GM23338 (cell line): Measurements from ENCODE around the gene IRAK1BP1. TPM values are rescaled to one million over a fixed set of nuclear protein-coding genes. Genes with fewer than 3 reads are reported as not detected.

ENCODE experiments used
- ATAC-seq: fragments of 200-7000 bp; cut with Tn5 transposase; 3 replicates; pipeline ENCODE4 v1.9.1; 2020
- DNase-seq: peaks from one replicate; pipeline ENCODE4 v3.0.0-alpha.2; 2015; ENCODE audit warnings: low spot score
- H2AFZ ChIP-seq: fragments of 200-600 bp; sonication (generic); 2 replicates; pipeline ENCODE4 v1.8.0; 2016; ENCODE audit warnings: antibody characterized with exemption, mild to moderate bottlenecking, moderate library complexity
- H3F3A ChIP-seq: fragments of 200-600 bp; sonication (generic); replicated peaks from 2 replicates; pipeline ENCODE4 v1.8.0; 2017; ENCODE audit warnings: antibody characterized with exemption, mixed run types, low read depth
- H3K27ac ChIP-seq: fragments of 200-600 bp; sonication (generic); 2 replicates; pipeline ENCODE4 v1.6.1; 2016; ENCODE audit warnings: low read depth
- H3K27me3 ChIP-seq: fragments of 200-600 bp; sonication (generic); 2 replicates; pipeline ENCODE4 v1.8.0; 2016; ENCODE audit warnings: mild to moderate bottlenecking, mixed run types, moderate library complexity; ENCODE audit not compliant: insufficient read depth
- H3K36me3 ChIP-seq: fragments of 200-600 bp; sonication (generic); 2 replicates; pipeline ENCODE4 v1.8.0; 2016; ENCODE audit warnings: mild to moderate bottlenecking; ENCODE audit not compliant: insufficient read depth
- H3K4me1 ChIP-seq: fragments of 200-600 bp; sonication (generic); 2 replicates; pipeline ENCODE4 v1.8.0; 2016; ENCODE audit warnings: mild to moderate bottlenecking, moderate library complexity; ENCODE audit not compliant: insufficient read depth
- H3K4me2 ChIP-seq: fragments of 200-600 bp; sonication (generic); 2 replicates; pipeline ENCODE4 v1.7.1; 2017; ENCODE audit warnings: mixed run types
- H3K4me3 ChIP-seq: fragments of 200-600 bp; sonication (generic); 2 replicates; pipeline ENCODE4 v1.6.1; 2016; ENCODE audit warnings: mixed run types
- H3K79me2 ChIP-seq: fragments of 200-600 bp; sonication (generic); replicated peaks from 2 replicates; pipeline ENCODE4 v1.8.0; 2017; ENCODE audit warnings: mild to moderate bottlenecking; ENCODE audit not compliant: insufficient read depth
- H3K9me2 ChIP-seq: fragments of 200-600 bp; sonication (generic); 2 replicates; pipeline ENCODE4 v1.8.0; 2017; ENCODE audit not compliant: insufficient read depth
- H4K20me1 ChIP-seq: fragments of 200-600 bp; sonication (generic); replicated peaks from 2 replicates; pipeline ENCODE4 v1.8.0; 2017; ENCODE audit warnings: mild to moderate bottlenecking; ENCODE audit not compliant: insufficient read depth
- H3K27ac Mint-ChIP-seq: 2 replicates; pipeline ENCODE4 v1.8.0; 2020; ENCODE audit warnings: inconsistent platforms, mild to moderate bottlenecking, moderate library complexity, mixed read lengths
- H3K27me3 Mint-ChIP-seq: 3 replicates; pipeline ENCODE4 v1.8.0; 2022; ENCODE audit warnings: low read depth, mild to moderate bottlenecking, moderate library complexity, mixed read lengths, inconsistent platforms; ENCODE audit not compliant: insufficient read depth, poor library complexity
- H3K36me3 Mint-ChIP-seq: 3 replicates; pipeline ENCODE4 v1.8.0; 2021; ENCODE audit warnings: low read depth, mild to moderate bottlenecking, inconsistent platforms, moderate library complexity, mixed read lengths
- H3K4me1 Mint-ChIP-seq: 3 replicates; pipeline ENCODE4 v1.8.0; 2020; ENCODE audit warnings: mild to moderate bottlenecking, inconsistent platforms, mixed read lengths
- H3K4me3 Mint-ChIP-seq: 3 replicates; pipeline ENCODE4 v1.8.0; 2021; ENCODE audit warnings: moderate library complexity, mild to moderate bottlenecking, inconsistent platforms, mixed read lengths
- H3K9me3 Mint-ChIP-seq: 3 replicates; pipeline ENCODE4 v1.8.0; 2020; ENCODE audit warnings: moderate library complexity, mild to moderate bottlenecking, inconsistent platforms, mixed read lengths
- CREB1 ChIP-seq: fragments of 250-450 bp; sonication (Bioruptor Pico); IDR thresholded peaks from 2 replicates; pipeline ENCODE4 v1.5.0; 2020; ENCODE audit warnings: low read depth, mild to moderate bottlenecking, moderate library complexity
- CTCF ChIP-seq, 2 experiments: fragments of 200-600 bp in 1 of 2; sonication (generic) in 1 of 2; conservative IDR thresholded peaks; 2 replicates each; pipeline versions ENCODE4 v1.5.1 to v1.6.1; 2016 to 2017; ENCODE audit warnings: antibody characterized with exemption in 2 of 2, low read depth in 2 of 2, mild to moderate bottlenecking in 2 of 2, moderate library complexity in 1 of 2
- ETS1 ChIP-seq: IDR thresholded peaks from 2 replicates; pipeline ENCODE4 v1.6.1; 2016; ENCODE audit warnings: antibody characterized with exemption
- EZH2 ChIP-seq: fragments of 200-600 bp; sonication (generic); IDR thresholded peaks from one replicate; pipeline ENCODE4 v1.8.0; 2017; ENCODE audit warnings: antibody characterized with exemption, mild to moderate bottlenecking, low read depth; ENCODE audit not compliant: unreplicated experiment
- EZH2phosphoT487 ChIP-seq: fragments of 200-600 bp; sonication (generic); IDR thresholded peaks from one replicate; pipeline ENCODE4 v1.8.1; 2018; ENCODE audit warnings: antibody characterized with exemption; ENCODE audit not compliant: unreplicated experiment
- JUNB ChIP-seq: IDR thresholded peaks from one replicate; pipeline ENCODE4 v1.6.1; 2016; ENCODE audit warnings: antibody characterized with exemption; ENCODE audit not compliant: unreplicated experiment
- NANOG ChIP-seq: IDR thresholded peaks from 2 replicates; pipeline ENCODE4 v1.6.1; 2016; ENCODE audit warnings: antibody characterized with exemption, borderline replicate concordance
- POLR2AphosphoS5 ChIP-seq: IDR thresholded peaks from 2 replicates; pipeline ENCODE4 v1.6.1; 2016; ENCODE audit warnings: antibody characterized with exemption, low read depth
- REST ChIP-seq: IDR thresholded peaks from one replicate; pipeline ENCODE4 v1.6.1; 2018; ENCODE audit warnings: antibody characterized with exemption; ENCODE audit not compliant: unreplicated experiment
- STAT1 ChIP-seq: IDR thresholded peaks from one replicate; pipeline ENCODE4 v1.6.1; 2016; ENCODE audit warnings: antibody characterized with exemption; ENCODE audit not compliant: unreplicated experiment
- ZNF114 ChIP-seq: fragments of 250-450 bp; sonication (Bioruptor Pico); IDR thresholded peaks from 2 replicates; pipeline ENCODE4 v1.5.0; 2020; ENCODE audit warnings: mild to moderate bottlenecking, moderate library complexity
- ZNF331 ChIP-seq: fragments of 250-450 bp; sonication (Bioruptor Pico); IDR thresholded peaks from 2 replicates; pipeline ENCODE4 v1.5.0; 2020; ENCODE audit warnings: low read depth, mild to moderate bottlenecking, moderate library complexity
- polyA plus RNA-seq: library from polyadenylated mRNA; unstranded; fragments of >200 nt; fragmentation: Nextera tagmentation; extraction: Ambion mirVana; gene quantifications from 2 replicates; pipeline ENCODE4 v1.2.1, GENCODE V29; 2016
- total RNA-seq: library from RNA; depleted of rRNA; stranded (reverse); fragments of >200 nt; shearing (Covaris generic); gene quantifications from 2 replicates; pipeline ENCODE4 v1.2.3, GENCODE V29; 2014
- TF ChIP-seq, protein P1 (sequence below): fragments of 250-450 bp; sonication (Bioruptor Pico); IDR thresholded peaks from 2 replicates; pipeline ENCODE4 v1.5.0; 2020; ENCODE audit warnings: mild to moderate bottlenecking, moderate library complexity

IRAK1BP1 gene
- total and polyA plus RNA-seq, 2 experiments from 2014 or later = 12.8 to 13.5 TPM

DNA sequence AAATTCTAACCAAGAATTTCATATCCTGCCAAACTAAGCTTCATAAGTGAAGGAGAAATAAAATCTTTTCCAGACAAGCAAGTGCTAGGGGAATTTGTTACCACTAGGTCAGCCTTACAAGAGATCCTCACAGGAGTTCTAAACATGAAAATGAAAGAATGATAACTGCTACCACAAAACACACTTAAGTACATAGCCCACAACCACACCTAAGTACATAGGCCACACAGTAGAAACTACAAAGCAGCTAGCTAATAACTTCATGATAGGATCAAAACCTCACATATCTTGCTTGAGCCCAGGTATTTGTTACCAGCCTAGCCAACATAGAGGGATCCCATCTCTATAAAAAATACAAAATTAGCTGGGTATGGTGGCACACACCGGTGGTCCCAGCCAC lies 50.4 kb downstream of the IRAK1BP1 start:
- Mint-ChIP-seq H3K27me3 (no peaks in the 10 kb centered on the region), H3K4me3 (no peak overlapping the region), H3K27ac (no peak overlapping the region), H3K4me1 (no peaks in the 10 kb centered on the region), H3K36me3 (peaks cover 22% of the 10 kb centered on the region; the same call in 2 of the 3 replicates), H3K9me3 (peaks cover 49% of the 10 kb centered on the region)
- TF ChIP-seq POLR2AphosphoS5 = no peak
- TF ChIP-seq CREB1 (CRISPR knock-in tag) = no peak
- TF ChIP-seq, protein P1, sequence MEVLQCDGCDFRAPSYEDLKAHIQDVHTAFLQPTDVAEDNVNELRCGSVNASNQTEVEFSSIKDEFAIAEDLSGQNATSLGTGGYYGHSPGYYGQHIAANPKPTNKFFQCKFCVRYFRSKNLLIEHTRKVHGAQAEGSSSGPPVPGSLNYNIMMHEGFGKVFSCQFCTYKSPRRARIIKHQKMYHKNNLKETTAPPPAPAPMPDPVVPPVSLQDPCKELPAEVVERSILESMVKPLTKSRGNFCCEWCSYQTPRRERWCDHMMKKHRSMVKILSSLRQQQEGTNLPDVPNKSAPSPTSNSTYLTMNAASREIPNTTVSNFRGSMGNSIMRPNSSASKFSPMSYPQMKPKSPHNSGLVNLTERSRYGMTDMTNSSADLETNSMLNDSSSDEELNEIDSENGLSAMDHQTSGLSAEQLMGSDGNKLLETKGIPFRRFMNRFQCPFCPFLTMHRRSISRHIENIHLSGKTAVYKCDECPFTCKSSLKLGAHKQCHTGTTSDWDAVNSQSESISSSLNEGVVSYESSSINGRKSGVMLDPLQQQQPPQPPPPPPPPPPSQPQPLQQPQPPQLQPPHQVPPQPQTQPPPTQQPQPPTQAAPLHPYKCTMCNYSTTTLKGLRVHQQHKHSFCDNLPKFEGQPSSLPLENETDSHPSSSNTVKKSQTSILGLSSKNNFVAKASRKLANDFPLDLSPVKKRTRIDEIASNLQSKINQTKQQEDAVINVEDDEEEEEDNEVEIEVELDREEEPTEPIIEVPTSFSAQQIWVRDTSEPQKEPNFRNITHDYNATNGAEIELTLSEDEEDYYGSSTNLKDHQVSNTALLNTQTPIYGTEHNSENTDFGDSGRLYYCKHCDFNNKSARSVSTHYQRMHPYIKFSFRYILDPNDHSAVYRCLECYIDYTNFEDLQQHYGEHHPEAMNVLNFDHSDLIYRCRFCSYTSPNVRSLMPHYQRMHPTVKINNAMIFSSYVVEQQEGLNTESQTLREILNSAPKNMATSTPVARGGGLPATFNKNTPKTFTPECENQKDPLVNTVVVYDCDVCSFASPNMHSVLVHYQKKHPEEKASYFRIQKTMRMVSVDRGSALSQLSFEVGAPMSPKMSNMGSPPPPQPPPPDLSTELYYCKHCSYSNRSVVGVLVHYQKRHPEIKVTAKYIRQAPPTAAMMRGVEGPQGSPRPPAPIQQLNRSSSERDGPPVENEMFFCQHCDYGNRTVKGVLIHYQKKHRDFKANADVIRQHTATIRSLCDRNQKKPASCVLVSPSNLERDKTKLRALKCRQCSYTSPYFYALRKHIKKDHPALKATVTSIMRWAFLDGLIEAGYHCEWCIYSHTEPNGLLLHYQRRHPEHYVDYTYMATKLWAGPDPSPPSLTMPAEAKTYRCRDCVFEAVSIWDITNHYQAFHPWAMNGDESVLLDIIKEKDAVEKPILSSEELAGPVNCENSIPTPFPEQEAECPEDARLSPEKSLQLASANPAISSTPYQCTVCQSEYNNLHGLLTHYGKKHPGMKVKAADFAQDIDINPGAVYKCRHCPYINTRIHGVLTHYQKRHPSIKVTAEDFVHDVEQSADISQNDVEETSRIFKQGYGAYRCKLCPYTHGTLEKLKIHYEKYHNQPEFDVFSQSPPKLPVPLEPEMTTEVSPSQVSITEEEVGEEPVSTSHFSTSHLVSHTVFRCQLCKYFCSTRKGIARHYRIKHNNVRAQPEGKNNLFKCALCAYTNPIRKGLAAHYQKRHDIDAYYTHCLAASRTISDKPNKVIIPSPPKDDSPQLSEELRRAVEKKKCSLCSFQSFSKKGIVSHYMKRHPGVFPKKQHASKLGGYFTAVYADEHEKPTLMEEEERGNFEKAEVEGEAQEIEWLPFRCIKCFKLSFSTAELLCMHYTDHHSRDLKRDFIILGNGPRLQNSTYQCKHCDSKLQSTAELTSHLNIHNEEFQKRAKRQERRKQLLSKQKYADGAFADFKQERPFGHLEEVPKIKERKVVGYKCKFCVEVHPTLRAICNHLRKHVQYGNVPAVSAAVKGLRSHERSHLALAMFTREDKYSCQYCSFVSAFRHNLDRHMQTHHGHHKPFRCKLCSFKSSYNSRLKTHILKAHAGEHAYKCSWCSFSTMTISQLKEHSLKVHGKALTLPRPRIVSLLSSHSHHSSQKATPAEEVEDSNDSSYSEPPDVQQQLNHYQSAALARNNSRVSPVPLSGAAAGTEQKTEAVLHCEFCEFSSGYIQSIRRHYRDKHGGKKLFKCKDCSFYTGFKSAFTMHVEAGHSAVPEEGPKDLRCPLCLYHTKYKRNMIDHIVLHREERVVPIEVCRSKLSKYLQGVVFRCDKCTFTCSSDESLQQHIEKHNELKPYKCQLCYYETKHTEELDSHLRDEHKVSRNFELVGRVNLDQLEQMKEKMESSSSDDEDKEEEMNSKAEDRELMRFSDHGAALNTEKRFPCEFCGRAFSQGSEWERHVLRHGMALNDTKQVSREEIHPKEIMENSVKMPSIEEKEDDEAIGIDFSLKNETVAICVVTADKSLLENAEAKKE = no peak
- no peak for TF ChIP-seq EZH2
- no peak for TF ChIP-seq ZNF114 (CRISPR knock-in tag)
- TF ChIP-seq ETS1 = no peak
- no peak for TF ChIP-seq ZNF331
- TF ChIP-seq JUNB = no peak
- no peak for TF ChIP-seq EZH2phosphoT487
- no peak for TF ChIP-seq CTCF (conservative IDR thresholded peaks at IDR 0.05; ENCODE audit: low read depth in 2 of 2)
- TF ChIP-seq STAT1 = no peak
- TF ChIP-seq NANOG = no peak
- TF ChIP-seq REST = no peak
- H3K79me2 ChIP-seq = no peaks in the 10 kb centered on the region
- peaks cover 3% of the 10 kb centered on the region; the same call in 1 of the 2 replicates for H3K9me2 ChIP-seq
- H3K4me2 ChIP-seq = no peak overlapping the region
- no peaks in the 10 kb centered on the region for H3K4me1 ChIP-seq
- H3K27ac ChIP-seq = no peak overlapping the region
- H3K4me3 ChIP-seq = no peak overlapping the region
- H3K27me3 ChIP-seq = no peaks in the 10 kb centered on the region
- H3F3A ChIP-seq = no peaks in the 10 kb centered on the region
- H4K20me1 ChIP-seq = no peaks in the 10 kb centered on the region
- DNase-seq (no peak), ATAC-seq (no peak)
- no peak overlapping the region for H2AFZ ChIP-seq
- no peaks in the 10 kb centered on the region for H3K36me3 ChIP-seq
